Endothelial cell of umbilical vein (primary cell): Measurements from ENCODE around the gene RCAN3. TPM values are rescaled to one million over a fixed set of nuclear protein-coding genes. Genes with fewer than 3 reads are reported as not detected.
"Not testable (repeated sequence)": the region's sequence is repeated elsewhere in the genome, so short reads cannot be mapped to it uniquely, and the experiment has no call there.

ENCODE experiments used
- BruUV-seq: library from RNA; stranded (reverse); fragments of 400-500 nt; replicated peaks from 2 replicates; lab custom pipeline; 2021; lab: Mats Ljungman, UMichigan
- CTCF ChIA-PET: fragments of 300-600, 350-600 bp; sonication (Branson Sonifier 250); formaldehyde crosslinking; loops from one replicate; lab custom pipeline; 2021; ENCODE audit warnings: antibody characterized with exemption, inconsistent platforms; lab: Charles Lee
- POLR2A ChIA-PET: fragments of 300-600, 350-600 bp; sonication (Branson Sonifier 250); formaldehyde crosslinking; loops from one replicate; lab custom pipeline; 2021; ENCODE audit warnings: antibody characterized with exemption, inconsistent platforms; lab: Charles Lee
- DNase-seq: peaks from one replicate; pipeline ENCODE4 v3.0.0-alpha.2; 2011; ENCODE audit warnings: low read depth, low spot score
- FAIRE-seq: peaks from 2 replicates; lab custom pipeline; 2011; peaks lifted over from hg19 to GRCh38; lab: Jason Lieb, UNC
- H2AFZ ChIP-seq: 2 replicates; pipeline ENCODE4 v1.6.0; 2012; ENCODE audit warnings: low read depth, low read length, control low read depth, inconsistent platforms
- H3K27ac ChIP-seq: 2 replicates; pipeline ENCODE4 v1.5.1; 2011; ENCODE audit warnings: low read depth, mild to moderate bottlenecking, control low read depth, low read length, moderate library complexity; ENCODE audit not compliant: insufficient read depth
- H3K27me3 ChIP-seq, 2 experiments: 2 replicates each; pipeline versions ENCODE4 v1.6.0 to v1.6.1; 2011; ENCODE audit warnings: low read length in 2 of 2, mixed read lengths in 1 of 2; ENCODE audit not compliant: control insufficient read depth in 2 of 2, insufficient read depth in 2 of 2
- H3K36me3 ChIP-seq, 2 experiments: 2 replicates in 1 of 2; 3 replicates in 1 of 2; pipeline ENCODE4 v1.5.1; 2011; ENCODE audit warnings: low read length in 2 of 2, mild to moderate bottlenecking in 1 of 2, moderate library complexity in 1 of 2; ENCODE audit not compliant: control insufficient read depth in 2 of 2, insufficient read depth in 2 of 2; ENCODE audit errors: extremely low read depth in 1 of 2
- H3K4me1 ChIP-seq: 3 replicates; pipeline ENCODE4 v1.5.1; 2011; ENCODE audit warnings: mild to moderate bottlenecking, low read length; ENCODE audit not compliant: control insufficient read depth, insufficient read depth; ENCODE audit errors: extremely low read depth
- H3K4me2 ChIP-seq: 2 replicates; pipeline ENCODE4 v1.6.1; 2011; ENCODE audit warnings: low read length, control low read depth, mixed read lengths; ENCODE audit not compliant: insufficient read depth
- H3K4me3 ChIP-seq, 3 experiments: fragments of 200-600 bp in 1 of 3; sonication (generic), shearing (Covaris generic) in 1 of 3; replicated peaks in 1 of 3; 2 replicates each; pipeline ENCODE4 v1.5.1; 2011 to 2016; ENCODE audit warnings: control low read depth in 3 of 3, low read length in 3 of 3, mild to moderate bottlenecking in 2 of 3, inconsistent platforms in 1 of 3, low read depth in 1 of 3, moderate library complexity in 1 of 3; ENCODE audit not compliant: insufficient read depth in 1 of 3
- H3K79me2 ChIP-seq: 2 replicates; pipeline ENCODE4 v1.6.0; 2012; ENCODE audit warnings: low read length, inconsistent platforms; ENCODE audit not compliant: control insufficient read depth, insufficient read depth
- H3K9ac ChIP-seq: replicated peaks from 2 replicates; pipeline ENCODE3; 2011; ENCODE audit warnings: low read length, control low read depth; ENCODE audit not compliant: insufficient read depth; ENCODE audit errors: extremely low read depth
- H3K9me1 ChIP-seq: replicated peaks from 3 replicates; pipeline ENCODE4 v1.6.0; 2011; ENCODE audit warnings: mild to moderate bottlenecking, low read length; ENCODE audit not compliant: control insufficient read depth, insufficient read depth; ENCODE audit errors: extremely low read depth
- H3K9me3 ChIP-seq: replicated peaks from 2 replicates; pipeline ENCODE4 v1.5.1; 2012; ENCODE audit warnings: low read length, inconsistent platforms; ENCODE audit not compliant: control insufficient read depth, insufficient read depth
- H4K20me1 ChIP-seq: replicated peaks from 2 replicates; pipeline ENCODE3; 2011; ENCODE audit warnings: mild to moderate bottlenecking, low read length; ENCODE audit not compliant: control insufficient read depth, insufficient read depth; ENCODE audit errors: extremely low read depth
- CTCF ChIP-seq, 2 donors: IDR thresholded peaks; 1 replicate in 1 of 2; 2 replicates in 1 of 2; pipeline ENCODE4 v1.5.1; 2011; ENCODE audit warnings: low read length in 2 of 2, mild to moderate bottlenecking in 2 of 2, moderate library complexity in 2 of 2, control low read depth in 1 of 2, inconsistent platforms in 1 of 2, low read depth in 1 of 2; ENCODE audit not compliant: insufficient read depth in 1 of 2; ENCODE audit errors: extremely low read depth in 1 of 2
- EZH2 ChIP-seq: IDR thresholded peaks from 2 replicates; pipeline ENCODE4 v1.6.1; 2012; ENCODE audit warnings: borderline replicate concordance, low read depth, mild to moderate bottlenecking, moderate library complexity, low read length, inconsistent platforms; ENCODE audit not compliant: severe bottlenecking
- FOS ChIP-seq: IDR thresholded peaks from 2 replicates; pipeline ENCODE4 v1.6.1; 2011; ENCODE audit warnings: mild to moderate bottlenecking, low read length, moderate library complexity, borderline replicate concordance; ENCODE audit not compliant: insufficient read depth
- GATA2 ChIP-seq: IDR thresholded peaks from 2 replicates; pipeline ENCODE4 v1.7.0; 2011; ENCODE audit warnings: low read depth, mild to moderate bottlenecking, moderate library complexity, mixed read lengths, low read length; ENCODE audit not compliant: insufficient read length, insufficient read depth
- JUN ChIP-seq: IDR thresholded peaks from 2 replicates; pipeline ENCODE4 v1.6.1; 2011; ENCODE audit warnings: borderline replicate concordance, low read depth; ENCODE audit not compliant: insufficient read length, insufficient read depth
- MAX ChIP-seq: IDR thresholded peaks from 2 replicates; pipeline ENCODE4 v1.6.1; 2011; ENCODE audit not compliant: insufficient read depth, insufficient read length
- MYC ChIP-seq: IDR thresholded peaks from one replicate; pipeline ENCODE4 v1.6.1; 2011; ENCODE audit warnings: mild to moderate bottlenecking, low read depth, low read length
- POLR2A ChIP-seq: IDR thresholded peaks from 2 replicates; pipeline ENCODE4 v1.6.1; 2012; ENCODE audit warnings: low read depth, mild to moderate bottlenecking, control low read depth, low read length
- POLR2AphosphoS5 ChIP-seq: IDR thresholded peaks from 2 replicates; pipeline ENCODE4 v1.6.1; 2012; ENCODE audit warnings: low read depth, mild to moderate bottlenecking, control low read depth, low read length, moderate library complexity; ENCODE audit not compliant: insufficient read depth
- dilution Hi-C: fragments of 300-500 bp; cut with MboI; formaldehyde crosslinking; loops from one replicate; pipeline ENCODE4 v1.15.0; 2019; ENCODE audit warnings: low sequenced_read_pairs; ENCODE audit not compliant: extremely low pct_ligation_motif_present
- intact Hi-C: fragments of 100-400 bp; cut with micrococcal nuclease; formaldehyde crosslinking; loops from one replicate; pipeline ENCODE4 v1.10.0; 2022
- polyA plus RNA-seq, 4 experiments: library from polyadenylated mRNA; depleted of rRNA in 3 of 4; stranded (reverse) in 3 of 4; unstranded in 1 of 4; fragments of >200 nt; gene quantifications; 2 replicates each; pipeline versions ENCODE4 v1.2.1 to v1.2.3, GENCODE V29; 2011 to 2012; ENCODE audit warnings: missing spikeins in 1 of 4
- total RNA-seq: library from RNA; stranded (reverse); gene quantifications from 2 replicates; pipeline ENCODE4 v1.2.3, GENCODE V29; 2021

Gene RCAN3
- total and polyA plus RNA-seq, 2 donors (not counting 3 experiments of a cell fraction or from before 2014, with no cell fraction given): 0.99 to 5.1 TPM

GRCh38 chr1:24515671-24516209 lies 13.1 kb downstream of the RCAN3 start:
- POLR2A ChIA-PET, H3K4me2 ChIP-seq, dilution Hi-C loops, H2AFZ ChIP-seq, H3K27ac ChIP-seq, FAIRE-seq, H3K4me3 ChIP-seq, intact Hi-C loops, H3K9me3 ChIP-seq, H3K4me1 ChIP-seq, H3K79me2 ChIP-seq, H3K9ac ChIP-seq, H3K9me1 ChIP-seq, H3K36me3 ChIP-seq, BruUV-seq, H4K20me1 ChIP-seq, DNase-seq, H3K27me3 ChIP-seq: not testable (repeated sequence)
- CTCF ChIA-PET: interaction anchor here (1.4 to 5.3 kb wide), 3 partner anchors 11 to 316 kb away, joined by 5 to 40 read pairs (median 6); no protein-coding TSS in a partner anchor

DNA sequence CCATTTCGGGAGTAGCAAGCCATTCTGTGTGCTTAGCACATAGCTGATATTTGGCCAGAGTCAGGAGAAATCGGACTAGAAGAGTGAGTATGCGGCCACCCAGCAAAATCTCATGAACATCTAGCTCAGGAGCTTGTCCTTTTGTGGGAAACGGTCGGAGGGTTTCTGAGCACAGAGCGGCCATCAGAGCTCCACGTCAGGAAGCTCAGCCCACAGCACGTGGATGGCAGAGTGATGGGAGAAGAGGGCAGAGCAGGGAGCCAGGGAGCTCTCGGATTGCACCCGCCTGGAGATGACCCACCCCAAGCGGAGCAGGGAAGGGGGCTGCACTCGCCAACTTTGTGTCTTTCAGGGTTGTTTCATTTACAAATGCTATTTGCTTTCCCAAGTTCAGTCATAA lies 13.9 kb downstream of the RCAN3 start:
- intact Hi-C loops: no loop called here
- FAIRE-seq: no peak

More for the DNA sequence above, 13.9 kb downstream of the RCAN3 start:
- ChIA-PET POLR2A (no interaction called here), CTCF (interaction anchor here (0.6 to 5.3 kb wide), 3 partner anchors 10 to 315 kb away, joined by 3 to 40 read pairs (median 3); no protein-coding TSS in a partner anchor)
- TF ChIP-seq POLR2AphosphoS5: no peak
- no peak for TF ChIP-seq FOS
- TF ChIP-seq CTCF (IDR thresholded peaks at IDR 0.05; ENCODE audit: extremely low read depth in 1 of 2, insufficient read depth in 1 of 2, low read depth in 1 of 2, low read length in 2 of 2): no peak
- TF ChIP-seq GATA2: no peak
- TF ChIP-seq JUN: no peak
- no peak for TF ChIP-seq EZH2
- TF ChIP-seq MAX: no peak
- no peak for TF ChIP-seq MYC
- no peak for TF ChIP-seq POLR2A
- Histone ChIP-seq H3K36me3 (no peaks in the 10 kb centered on the region), H3K27ac (no peak overlapping the region), H3K79me2 (no peaks in the 10 kb centered on the region), H3K9me1 (no peaks in the 10 kb centered on the region), H3K4me3 (no peak overlapping the region), H3K9me3 (no peaks in the 10 kb centered on the region), H2AFZ (no peak overlapping the region), H3K27me3 (no peaks in the 10 kb centered on the region), H4K20me1 (no peaks in the 10 kb centered on the region), H3K4me1 (no peaks in the 10 kb centered on the region), H3K9ac (no peak overlapping the region), H3K4me2 (no peak overlapping the region)
- dilution Hi-C loops: no loop called here
- no peak for DNase-seq
- BruUV-seq: no TSS peak
